HG03520 (cell line): ENCODE data around the gene C3orf22.

Experiments used
- ATAC-seq: cut with Tn5 transposase; IDR thresholded peaks from one replicate; pipeline ENCODE4 v1.9.1; 2021; ENCODE audit warnings: mild to moderate bottlenecking, moderate library complexity; ENCODE audit not compliant: unreplicated experiment

The C3orf22 gene

DNA sequence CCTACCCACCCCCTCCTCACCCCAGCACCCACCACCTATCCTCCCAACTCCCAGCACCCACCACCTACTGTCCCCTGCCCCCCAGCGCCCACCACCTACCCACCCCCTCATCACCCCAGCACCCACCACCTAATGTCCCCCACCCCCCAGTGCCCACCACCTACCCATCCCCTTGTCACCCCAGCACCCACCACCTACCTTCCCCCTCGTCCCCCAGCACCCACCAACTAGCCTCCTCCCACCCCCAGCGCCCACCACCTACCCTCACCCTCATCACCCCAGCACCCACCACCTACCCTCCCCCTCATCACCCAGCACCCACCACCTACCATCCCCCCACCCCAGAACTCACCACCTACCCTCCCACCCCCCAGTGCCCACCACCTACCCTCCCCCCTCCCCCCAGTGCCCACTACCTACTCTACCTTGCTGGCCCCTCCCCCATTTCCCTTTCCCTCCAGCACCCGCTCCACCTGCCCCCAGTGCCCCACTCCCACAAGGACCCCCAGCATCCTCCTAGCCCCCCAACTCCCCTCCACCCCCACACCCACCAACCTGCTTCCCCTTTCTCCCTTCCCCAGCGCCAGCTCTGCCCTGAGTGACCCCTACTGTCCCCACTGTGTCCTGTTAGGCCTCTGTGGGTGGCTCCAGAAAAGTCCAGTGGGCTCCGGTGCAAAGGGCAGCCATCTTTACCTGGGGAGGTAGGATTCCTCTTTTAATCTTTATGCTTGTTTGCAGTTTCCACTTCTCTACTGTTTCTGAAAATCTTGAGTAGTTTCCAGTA, 42.4 kb downstream of the C3orf22 start:
- ATAC-seq = no peak

DNA sequence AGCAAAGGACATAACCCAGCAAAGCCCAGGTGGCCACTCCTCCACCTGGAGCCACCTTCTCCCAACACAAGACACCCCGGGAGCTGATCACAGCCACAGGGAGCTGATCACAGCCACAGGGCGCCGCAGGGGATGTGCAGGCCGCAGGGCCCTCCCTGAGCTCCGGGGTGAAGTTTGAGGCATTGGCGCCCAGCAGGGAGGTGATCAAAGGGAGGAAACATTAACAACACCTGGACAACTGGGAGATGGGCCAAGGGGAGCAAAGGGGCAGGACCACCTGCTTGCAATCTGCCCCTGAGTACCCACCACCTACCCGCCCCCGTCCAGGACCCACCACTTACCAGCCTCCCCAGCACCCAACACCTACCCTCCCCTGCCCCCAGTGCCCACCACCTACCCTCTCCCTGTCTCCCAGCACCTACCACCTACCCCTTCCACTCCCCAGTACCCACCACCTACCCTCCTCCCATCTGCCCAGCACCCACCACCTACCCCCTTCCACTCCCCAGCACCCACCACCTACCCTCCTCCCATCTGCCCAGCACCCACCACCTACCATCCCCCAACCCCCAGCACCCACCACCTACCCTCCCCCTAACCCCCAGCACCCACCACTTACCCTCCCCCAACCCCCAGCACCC, 43.5 kb downstream of the C3orf22 start:
- ATAC-seq = no peak

DNA sequence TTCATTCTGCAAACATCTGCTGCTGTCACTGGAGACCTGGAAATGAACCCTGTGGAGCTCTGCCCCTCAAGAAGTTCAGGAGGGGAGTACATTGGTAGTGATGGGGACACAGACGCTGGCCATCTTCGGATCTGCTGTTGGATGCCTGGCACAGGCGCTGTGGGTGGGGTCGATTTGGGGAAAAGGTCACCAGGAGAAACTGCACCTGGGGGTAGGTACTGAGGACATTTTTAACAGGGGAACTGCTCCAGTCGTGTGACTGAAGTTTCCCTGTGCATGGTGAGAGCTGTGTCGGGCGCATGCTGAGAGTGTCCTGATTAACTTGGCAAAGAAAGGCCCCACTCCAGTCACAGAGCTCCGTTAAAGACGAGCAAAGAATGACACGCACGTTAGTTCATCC, 44.6 kb downstream of the C3orf22 start:
- no peak for ATAC-seq

DNA sequence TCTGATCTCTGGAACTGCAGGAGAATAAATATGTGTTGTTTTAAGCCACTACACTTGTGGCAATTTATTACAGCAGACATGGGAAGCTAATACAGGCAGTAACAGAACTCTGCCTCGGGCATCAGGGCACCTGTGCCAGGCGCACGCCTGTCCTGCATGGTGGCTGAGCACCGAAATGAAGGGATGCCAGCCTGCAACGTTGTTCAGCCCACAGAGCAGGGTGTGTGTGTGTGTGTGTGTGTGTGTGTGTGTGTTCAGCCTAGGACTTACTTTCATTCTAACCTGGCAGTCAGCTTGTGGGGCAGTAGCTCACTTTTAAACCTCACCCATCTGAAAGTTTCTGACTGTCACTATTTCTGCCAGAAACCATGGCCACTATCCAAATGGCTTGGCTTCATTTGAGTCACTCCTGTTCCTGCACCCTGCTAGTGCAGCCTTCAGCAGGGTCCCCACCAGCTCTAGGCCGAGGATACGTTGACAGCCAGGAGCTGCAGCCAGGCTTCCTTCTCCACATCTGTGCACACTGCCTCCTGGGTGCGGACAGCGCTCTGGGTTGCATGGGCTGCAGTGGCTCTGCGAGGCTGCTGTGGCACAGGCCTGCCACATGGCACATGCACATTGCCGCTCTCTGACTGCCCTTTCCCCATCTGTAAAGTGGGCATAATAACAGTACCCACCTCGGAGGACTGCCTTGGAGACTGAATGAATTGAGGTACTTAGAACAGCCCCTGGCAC, 45.6 kb downstream of the C3orf22 start:
- ATAC-seq = no peak

DNA sequence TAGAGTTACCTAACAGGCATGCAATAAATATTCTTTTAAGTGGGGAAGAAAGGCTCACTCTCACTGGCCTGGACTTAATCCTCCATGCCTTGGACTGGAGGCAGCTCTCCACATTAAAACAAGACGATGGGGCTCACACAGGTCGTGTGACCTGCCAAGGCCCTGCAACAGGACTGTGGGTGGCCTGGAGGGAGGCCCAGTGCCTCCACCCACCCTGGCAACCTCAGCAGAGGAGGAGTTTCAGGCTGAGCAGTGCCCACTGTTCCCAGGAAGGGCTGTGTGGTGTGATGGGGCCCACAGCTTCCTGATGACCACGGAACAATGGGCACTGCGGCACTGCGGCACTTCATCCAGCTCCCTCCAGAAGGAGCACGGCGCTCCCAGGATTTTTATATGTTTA, 46.7 kb downstream of the C3orf22 start:
- ATAC-seq = no peak

DNA sequence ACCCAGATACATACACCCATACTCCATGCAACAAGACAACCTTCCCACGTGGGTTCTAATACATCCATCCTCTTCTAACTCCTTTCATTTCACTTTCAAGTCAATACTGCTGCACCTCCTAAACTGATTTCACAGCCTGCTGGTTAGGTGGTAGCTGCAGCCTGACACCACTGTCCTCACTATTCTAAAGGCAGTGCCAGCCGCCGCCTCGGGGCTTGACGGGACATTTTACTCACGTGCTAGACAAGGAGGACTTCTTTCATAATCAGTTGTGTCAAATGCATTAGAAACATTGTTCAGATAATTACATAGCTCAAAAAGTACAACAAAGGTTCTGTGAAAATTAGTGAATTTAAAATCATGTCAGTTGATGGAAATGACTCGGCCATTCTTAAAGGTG, 47.4 kb downstream of the C3orf22 start:
- no peak for ATAC-seq

DNA sequence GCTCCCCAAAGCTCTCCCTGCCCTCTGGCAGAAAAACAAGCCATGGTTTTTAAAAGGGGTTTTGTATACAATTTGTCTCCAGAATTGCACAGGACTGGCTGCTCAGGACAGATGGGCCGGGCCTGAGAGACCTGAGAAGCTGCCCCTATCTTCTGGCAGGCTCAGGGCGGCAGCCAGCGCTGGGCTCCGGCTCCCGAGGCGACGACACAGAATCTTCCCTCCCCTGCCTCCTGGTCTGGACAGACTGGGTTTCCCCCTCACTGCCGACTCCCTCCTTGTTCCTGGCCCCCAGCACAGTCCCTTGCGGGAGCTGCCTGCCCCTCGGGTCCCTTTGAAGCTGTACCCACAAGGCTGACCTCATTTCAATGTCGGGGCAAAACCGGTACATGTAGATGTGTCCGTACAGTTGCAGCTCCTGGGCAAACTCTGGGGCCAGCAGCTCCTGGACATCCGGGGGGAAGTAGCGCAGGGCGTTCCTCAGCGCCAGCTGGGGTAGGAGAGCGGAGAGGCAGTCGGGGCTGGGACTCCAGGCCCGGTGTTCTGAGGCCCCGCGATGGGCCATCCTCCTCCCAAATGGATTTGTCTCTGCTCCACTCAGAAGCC, 48.3 kb downstream of the C3orf22 start:
- no peak for ATAC-seq

DNA sequence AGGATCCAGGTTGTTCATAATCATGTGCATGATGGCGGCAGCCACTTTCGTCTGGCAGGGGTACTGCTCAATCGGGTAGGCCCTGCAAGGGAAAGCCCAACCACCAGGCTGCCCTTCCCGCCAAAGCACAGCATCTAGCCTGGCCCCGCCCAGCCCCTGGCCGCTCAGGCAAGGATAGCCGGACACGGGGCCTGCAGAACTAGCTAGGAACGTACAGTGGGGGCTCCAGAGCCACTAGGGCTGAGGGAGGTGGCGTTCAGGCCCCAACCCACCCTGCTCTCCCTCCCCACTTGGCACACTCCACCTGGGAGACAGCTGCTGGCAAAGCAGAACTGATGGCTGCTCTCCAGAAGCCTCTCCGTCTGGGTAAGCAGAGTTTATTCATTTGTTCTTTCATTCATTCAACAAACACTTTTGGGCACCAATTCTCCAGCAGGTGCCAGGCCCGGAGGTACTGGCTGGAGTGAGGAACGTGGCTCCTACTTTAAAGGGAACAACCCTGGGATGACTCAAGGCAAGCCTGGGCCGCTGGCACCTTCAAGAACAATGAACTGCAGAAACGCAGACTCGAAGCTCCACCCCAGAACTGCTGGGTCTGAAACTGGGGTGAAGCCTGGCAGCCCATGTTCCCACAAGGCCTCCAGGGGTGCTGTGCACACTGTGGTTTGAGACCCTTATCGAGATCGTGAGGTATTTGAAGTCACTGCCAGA, 49.0 kb downstream of the C3orf22 start:
- ATAC-seq = no peak

DNA sequence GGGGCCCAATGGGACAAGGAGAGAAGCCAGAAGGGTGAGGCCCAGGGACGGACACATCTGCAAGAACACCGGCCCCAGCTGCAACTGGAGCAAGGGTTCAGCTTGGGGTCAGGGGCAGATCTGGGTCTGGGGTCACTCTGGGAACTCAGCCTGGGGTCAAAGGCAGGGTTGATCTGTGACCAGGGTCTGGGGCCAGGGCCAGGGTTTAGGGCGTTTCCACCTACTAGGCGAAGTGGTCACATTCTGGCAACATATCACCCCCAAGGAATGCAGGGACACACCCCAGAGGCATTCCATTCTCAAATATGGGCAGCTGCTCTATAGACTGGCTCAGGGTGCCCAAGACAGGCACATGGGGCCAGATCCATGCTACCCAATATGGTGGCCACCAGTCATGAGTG, 50.2 kb downstream of the C3orf22 start:
- ATAC-seq = no peak

DNA sequence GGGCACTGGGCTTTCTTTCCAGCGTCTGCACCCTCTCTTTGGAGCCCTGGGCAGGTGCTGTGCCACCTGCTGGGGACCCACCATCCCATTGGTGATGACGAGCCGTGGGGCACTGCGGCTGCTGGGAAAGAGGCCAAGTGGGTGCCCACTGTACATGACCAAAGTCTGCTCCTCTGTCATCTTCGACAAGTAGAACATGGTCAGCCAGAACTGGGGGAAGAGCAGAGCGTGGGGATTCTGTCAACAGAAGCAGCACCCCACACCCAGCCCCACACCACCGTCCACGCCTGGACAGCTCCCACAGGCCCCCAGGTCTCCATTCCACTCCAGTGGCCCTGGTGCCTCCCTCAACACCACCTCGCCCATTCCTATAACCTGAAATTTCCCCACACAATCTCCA, 50.8 kb downstream of the C3orf22 start:
- no peak for ATAC-seq

DNA sequence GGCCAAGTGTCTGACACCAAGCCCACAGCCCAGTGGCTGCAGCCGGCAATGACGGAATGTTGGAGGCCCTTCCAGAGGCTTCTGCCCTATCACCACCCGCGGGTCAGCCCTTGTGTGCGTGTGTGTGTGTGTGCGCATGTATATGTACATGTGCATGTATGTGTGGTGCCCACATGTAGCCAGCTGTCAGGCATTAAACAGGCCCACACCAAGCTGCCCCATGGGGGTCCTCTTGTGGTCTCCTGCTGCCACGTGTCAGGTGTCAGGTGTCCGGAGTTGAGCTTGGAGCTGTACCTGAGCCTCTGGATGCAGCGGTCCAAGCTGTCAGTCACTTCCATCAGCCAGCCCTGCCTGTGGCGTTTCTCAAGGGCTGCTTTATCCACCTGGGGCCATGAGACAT, 55.0 kb downstream of the C3orf22 start:
- ATAC-seq = no peak

DNA sequence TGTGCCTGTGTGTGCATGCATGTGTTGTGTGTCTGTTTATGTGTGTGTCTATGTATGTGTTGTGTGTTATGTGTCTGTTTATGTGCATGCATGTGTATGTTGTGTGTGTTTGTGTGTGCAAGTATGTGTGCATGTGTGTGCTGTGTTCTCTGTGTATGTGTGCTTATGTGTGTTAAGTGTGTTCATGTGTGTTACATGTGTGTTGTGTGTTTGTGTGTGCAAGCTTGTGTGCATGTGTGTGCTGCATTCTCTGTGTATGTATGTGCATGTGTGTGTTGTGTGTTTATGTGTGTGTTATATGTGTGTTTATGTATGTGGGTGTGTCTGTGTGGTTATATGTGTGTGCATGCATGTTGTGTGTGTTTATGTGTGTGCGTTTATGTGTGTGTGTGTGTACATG, 56.1 kb downstream of the C3orf22 start:
- no peak for ATAC-seq

DNA sequence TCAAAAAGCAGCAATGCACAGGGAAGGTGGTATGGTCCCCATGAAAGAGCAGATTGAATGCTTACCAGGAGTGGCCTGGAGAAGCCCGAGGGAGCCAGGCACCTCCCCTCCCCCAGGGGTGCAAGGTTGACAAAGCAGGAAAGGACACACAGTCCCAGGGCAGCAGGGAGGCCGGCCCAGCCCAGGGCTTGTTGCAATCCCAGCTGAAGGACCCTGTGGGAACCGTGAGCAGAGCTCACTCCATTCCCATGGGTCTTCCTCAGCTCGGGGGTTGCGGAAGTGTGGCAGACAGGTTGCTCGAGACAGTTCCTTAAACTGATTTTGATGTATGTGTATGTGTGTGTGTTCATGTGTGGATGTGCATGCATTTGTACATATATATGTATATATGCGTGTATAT, 57.0 kb downstream of the C3orf22 start:
- no peak for ATAC-seq

DNA sequence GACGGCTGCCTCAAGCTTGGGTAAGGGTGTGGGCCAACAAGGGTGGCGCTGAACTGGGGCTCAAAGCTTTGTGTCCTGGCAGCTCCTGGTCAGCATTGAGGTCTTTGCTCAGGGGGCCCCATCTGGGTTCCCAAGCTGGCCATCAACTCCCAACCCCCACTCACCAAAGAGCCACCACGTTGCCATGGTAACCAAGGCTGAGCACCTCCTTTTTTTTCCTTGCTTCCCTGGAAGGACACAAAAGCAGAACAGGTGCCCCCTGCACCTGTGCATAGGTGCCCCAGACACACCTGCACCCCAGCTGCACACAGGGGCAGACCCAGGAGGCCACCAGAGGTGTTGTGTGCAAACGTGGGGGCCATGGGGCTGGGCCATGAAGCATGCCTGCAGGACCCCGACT, 57.7 kb downstream of the C3orf22 start:
- no peak for ATAC-seq

DNA sequence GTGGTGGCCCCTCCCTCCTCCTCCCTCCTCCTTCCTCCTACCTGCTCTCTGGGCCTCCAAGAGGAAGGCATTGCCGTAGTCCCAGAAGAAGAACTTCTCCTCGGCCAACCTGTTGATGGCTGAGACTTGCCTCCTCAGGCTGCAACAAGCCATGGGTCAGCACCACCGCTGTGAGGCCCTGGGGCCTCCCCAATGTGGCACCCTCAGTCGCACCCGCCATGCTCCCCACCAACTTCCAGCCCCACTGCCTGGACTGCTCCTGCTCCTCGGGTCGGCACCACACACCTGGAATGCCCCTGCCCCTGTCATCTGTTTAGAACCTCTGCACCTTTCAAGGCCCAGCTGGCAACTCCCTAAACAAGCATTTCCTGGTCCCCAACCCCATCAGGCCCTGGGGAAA, 58.7 kb downstream of the C3orf22 start:
- ATAC-seq = no peak
